ENCODE results near the gene CEACAM5. TPM values are rescaled to one million over a fixed set of nuclear protein-coding genes. Genes with fewer than 3 reads are reported as not detected.

Gene CEACAM5
- total and polyA plus RNA-seq, 3 donors from 2014 or later, result 0.24 to 0.50 (median 0.33) TPM

- no peak overlapping the region for H3K4me3 ChIP-seq
- intact Hi-C loops (cut with DNase I; ENCODE audit: low total_unique reads), result no loop called here
- no peak for DNase-seq
- 88 to 95% methylated on average over 2 of the region's 2 CpGs for WGBS, 2 donors
- no peaks in the 10 kb centered on the region for H3K9me3 ChIP-seq
- no peak overlapping the region for H3K27ac ChIP-seq
- H3K27me3 ChIP-seq, result no peaks in the 10 kb centered on the region
- no peaks in the 10 kb centered on the region for H3K4me1 ChIP-seq
- no peaks in the 10 kb centered on the region for H3K36me3 ChIP-seq (ENCODE audit: low read depth, missing control alignments)
- TF ChIP-seq POLR2A (IDR thresholded peaks at IDR 0.05), result no peak
- no peak for TF ChIP-seq CTCF (IDR thresholded peaks at IDR 0.05)
Measured at GRCh38 chr19:41771410-41771809, 63.0 kb downstream of the CEACAM5 start.

- TF ChIP-seq POLR2A (IDR thresholded peaks at IDR 0.05), result no peak
- TF ChIP-seq CTCF (IDR thresholded peaks at IDR 0.05), result no peak
- Histone ChIP-seq H3K27ac (no peak overlapping the region), H3K4me3 (no peak overlapping the region), H3K9me3 (no peaks in the 10 kb centered on the region), H3K36me3 (ENCODE audit: low read depth, missing control alignments) (no peaks in the 10 kb centered on the region), H3K27me3 (no peaks in the 10 kb centered on the region), H3K4me1 (no peaks in the 10 kb centered on the region)
- DNase-seq, result no peak
- intact Hi-C loops (cut with DNase I; ENCODE audit: low total_unique reads), result no loop called here
- WGBS, 2 donors, result 67 to 70% methylated on average over 6 of the region's 6 CpGs
Measured at GRCh38 chr19:41774515-41774980, 66.1 kb downstream of the CEACAM5 start.

- intact Hi-C loops (cut with DNase I; ENCODE audit: low total_unique reads), result no loop called here
- TF ChIP-seq POLR2A (IDR thresholded peaks at IDR 0.05) (no peak), CTCF (IDR thresholded peaks at IDR 0.05) (no peak)
- Histone ChIP-seq H3K36me3 (ENCODE audit: low read depth, missing control alignments) (no peaks in the 10 kb centered on the region), H3K9me3 (no peaks in the 10 kb centered on the region), H3K4me1 (no peaks in the 10 kb centered on the region), H3K27me3 (no peaks in the 10 kb centered on the region), H3K27ac (no peak overlapping the region), H3K4me3 (no peak overlapping the region)
- WGBS, 2 donors, result 68 to 78% methylated on average over 2 of the region's 2 CpGs
- no peak for DNase-seq
Measured at GRCh38 chr19:41776700-41777099, 68.3 kb downstream of the CEACAM5 start.

Other genes with a start within 250 kb of the CEACAM5 start
- 1 to 10 TPM in 1 of 2 donors, under 1 TPM in 1; 0.71 to 1.3 TPM for gene CEACAM21, start 132.5 kb upstream of the CEACAM5 start, total RNA-seq
- 3.6 TPM for gene CEACAM21, start 132.5 kb upstream of the CEACAM5 start, polyA plus RNA-seq (ENCODE audit: insufficient read depth, low read depth, low replicate concordance)
- gene CEACAM4, start 81.6 kb upstream of the CEACAM5 start, total RNA-seq, result 1 to 10 TPM in 1 of 2 donors, not detected in 1; 1.7 TPM
- 0.47 TPM for gene CEACAM4, start 81.6 kb upstream of the CEACAM5 start, polyA plus RNA-seq (ENCODE audit: insufficient read depth, low read depth, low replicate concordance)
- under 1 TPM; 0.19 to 0.39 TPM for gene CEACAM7, start 20.4 kb upstream of the CEACAM5 start, total RNA-seq
- gene CEACAM7, start 20.4 kb upstream of the CEACAM5 start, polyA plus RNA-seq (ENCODE audit: insufficient read depth, low read depth, low replicate concordance), result not detected
- gene CEACAM6, start 46.9 kb downstream of the CEACAM5 start, total RNA-seq, result under 1 TPM in 1 of 2 donors, not detected in 1; 0.31 TPM
- 0.29 TPM for gene CEACAM6, start 46.9 kb downstream of the CEACAM5 start, polyA plus RNA-seq (ENCODE audit: insufficient read depth, low read depth, low replicate concordance)
- gene CEACAM3, start 88.0 kb downstream of the CEACAM5 start, total RNA-seq, result not detected
- not detected for gene CEACAM3, start 88.0 kb downstream of the CEACAM5 start, polyA plus RNA-seq (ENCODE audit: insufficient read depth, low read depth, low replicate concordance)
- gene LYPD4, start 136.1 kb downstream of the CEACAM5 start, total RNA-seq, result 10 to 100 TPM; 33.6 to 68.4 TPM
- 198 TPM for gene LYPD4, start 136.1 kb downstream of the CEACAM5 start, polyA plus RNA-seq (ENCODE audit: insufficient read depth, low read depth, low replicate concordance)
- gene DMRTC2, start 136.4 kb downstream of the CEACAM5 start, total RNA-seq, result 10 to 100 TPM; 23.1 to 55.3 TPM
- 71.0 TPM for gene DMRTC2, start 136.4 kb downstream of the CEACAM5 start, polyA plus RNA-seq (ENCODE audit: insufficient read depth, low read depth, low replicate concordance)
- gene RPS19, start 151.6 kb downstream of the CEACAM5 start, total RNA-seq, result 1,000 to 10,000 TPM in 1 of 2 donors, 100 to 1,000 TPM in 1; 869 to 1,199 TPM
- 1,270 TPM for gene RPS19, start 151.6 kb downstream of the CEACAM5 start, polyA plus RNA-seq (ENCODE audit: insufficient read depth, low read depth, low replicate concordance)
- under 1 TPM in 1 of 2 donors, not detected in 1; 0.87 TPM for gene CD79A, start 168.7 kb downstream of the CEACAM5 start, total RNA-seq
- gene CD79A, start 168.7 kb downstream of the CEACAM5 start, polyA plus RNA-seq (ENCODE audit: insufficient read depth, low read depth, low replicate concordance), result 3.6 TPM
- 10 to 100 TPM; 51.2 to 56.3 TPM for gene ARHGEF1, start 174.6 kb downstream of the CEACAM5 start, total RNA-seq
- gene ARHGEF1, start 174.6 kb downstream of the CEACAM5 start, polyA plus RNA-seq (ENCODE audit: insufficient read depth, low read depth, low replicate concordance), result 33.2 TPM
- 1 to 10 TPM; 2.2 to 2.4 TPM for gene ERFL, start 219.8 kb downstream of the CEACAM5 start, total RNA-seq
- 0.78 TPM for gene ERFL, start 219.8 kb downstream of the CEACAM5 start, polyA plus RNA-seq (ENCODE audit: insufficient read depth, low read depth, low replicate concordance)

Measured in testis (tissue), 3 donors.